Stimulated activated CD4-positive, alpha-beta T cell treated with anti-CD3 and anti-CD28 coated beads, Interleukin-4, amount 100 ng/mL, for 24 hours (primary cell): ENCODE data around the gene MT4.

ENCODE experiments used
- DNase-seq: peaks from one replicate; pipeline ENCODE4 v3.0.0-alpha.2; 2020

The MT4 gene

DNA sequence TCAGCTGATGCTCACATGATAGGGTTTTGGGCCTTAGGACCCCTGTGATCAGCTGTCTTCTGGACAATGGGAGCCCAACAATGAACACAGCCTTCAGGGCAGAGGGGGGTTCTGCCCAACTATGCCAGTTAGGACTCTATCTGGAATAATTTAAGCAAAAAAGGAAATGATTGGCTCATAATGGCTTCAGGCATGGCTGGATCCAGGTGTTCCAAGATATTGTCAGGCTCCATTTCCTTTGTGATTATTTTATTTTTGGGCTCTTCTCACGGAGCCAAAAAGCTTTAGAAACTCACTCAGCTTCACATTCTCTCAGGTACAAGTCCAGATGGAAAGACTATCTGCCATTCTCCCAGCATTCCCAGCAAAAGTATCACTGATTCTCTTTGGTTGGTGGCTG, 40.6 kb downstream of the MT4 start:
- DNase-seq: no peak

DNA sequence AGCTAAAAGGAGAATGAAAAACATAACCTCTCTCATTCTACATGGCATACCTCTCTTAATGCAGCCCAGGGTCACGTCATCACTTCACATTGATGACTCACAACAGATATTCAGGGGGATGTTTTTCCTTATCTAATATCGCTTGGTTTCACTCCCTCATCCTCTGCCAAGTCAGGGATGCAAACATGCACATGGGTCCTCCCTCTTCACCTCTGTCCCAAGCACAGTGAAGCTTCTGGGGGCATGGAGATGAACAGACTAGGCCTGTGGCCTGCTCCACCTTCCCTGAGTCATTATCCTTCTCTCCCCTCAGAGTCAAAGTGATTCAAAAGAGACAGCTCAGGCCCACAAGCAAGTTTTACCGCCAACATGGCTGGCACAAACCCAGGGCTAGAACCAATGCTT, 41.2 kb downstream of the MT4 start:
- DNase-seq: peak; percentile 9

DNA sequence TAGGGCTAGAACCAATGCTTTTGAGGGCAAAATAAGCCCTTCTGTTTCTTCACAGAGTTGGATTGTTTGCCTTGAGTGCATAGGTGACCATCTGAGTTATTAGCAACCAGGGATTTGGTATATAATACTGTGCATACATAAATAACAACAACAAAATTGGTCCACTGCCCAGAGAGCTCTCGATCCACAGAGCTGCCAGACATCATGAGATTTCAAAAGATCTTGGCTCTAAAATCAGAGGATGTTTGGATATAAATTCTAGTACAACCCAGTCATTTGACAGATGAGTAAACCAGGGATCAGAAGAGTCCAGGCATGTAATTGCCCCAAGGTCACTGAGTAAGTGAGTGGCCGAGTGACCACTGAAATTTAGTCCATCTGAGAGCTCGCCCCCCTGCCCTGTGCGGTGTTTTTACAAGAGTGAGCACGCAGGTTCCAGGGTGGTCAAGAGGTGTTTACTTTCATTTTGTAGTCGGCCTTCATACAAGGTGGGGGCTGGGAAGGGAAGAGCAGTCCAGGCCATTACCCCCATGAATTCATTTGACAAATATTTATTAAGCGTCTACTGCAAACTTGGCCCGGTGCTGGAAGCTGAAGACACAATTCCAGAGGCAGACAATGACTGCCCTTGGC, 41.7 kb downstream of the MT4 start:
- DNase-seq: no peak

DNA sequence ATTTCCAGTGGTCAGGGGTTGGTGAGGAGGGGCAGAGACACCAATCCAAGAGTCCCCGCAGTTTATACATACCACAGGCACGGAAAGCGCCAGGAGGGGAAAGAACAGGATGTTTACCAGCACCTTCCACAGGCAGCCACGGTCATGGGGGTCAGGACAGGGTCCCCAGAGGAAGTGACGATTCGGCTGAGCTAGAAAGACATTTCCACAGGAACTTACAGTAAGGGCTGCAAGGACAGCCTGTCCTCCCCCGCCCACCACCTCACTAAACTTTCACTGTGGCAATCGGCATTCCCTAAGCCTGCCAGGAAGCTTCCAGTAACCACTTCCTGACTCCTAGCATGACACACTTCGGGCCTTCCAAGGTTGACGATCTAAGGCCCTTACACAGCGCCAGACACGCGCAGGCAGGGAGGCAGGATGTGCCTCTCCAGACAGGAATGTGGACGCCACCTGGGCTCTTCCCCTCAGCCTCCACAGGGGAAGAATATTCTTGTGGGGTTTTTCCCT, 42.3 kb downstream of the MT4 start:
- no peak for DNase-seq

DNA sequence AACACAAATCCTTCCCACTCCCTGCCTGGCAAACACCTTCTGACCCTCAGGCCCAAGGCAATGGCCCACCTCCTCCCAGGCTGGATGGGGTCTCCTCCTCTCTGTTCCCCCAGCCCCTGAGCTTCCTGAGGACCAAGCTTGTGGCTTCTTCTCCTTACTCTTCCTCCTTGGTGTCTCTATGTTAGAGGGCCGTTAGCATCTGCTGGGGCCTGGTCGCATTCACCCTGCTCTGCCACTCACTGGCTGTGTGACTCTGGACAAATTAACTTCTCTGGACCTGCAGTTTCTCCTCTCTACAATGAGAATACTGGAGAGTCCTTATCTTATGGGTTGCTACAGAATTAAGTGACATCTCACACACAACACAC, 42.8 kb downstream of the MT4 start:
- no peak for DNase-seq

DNA sequence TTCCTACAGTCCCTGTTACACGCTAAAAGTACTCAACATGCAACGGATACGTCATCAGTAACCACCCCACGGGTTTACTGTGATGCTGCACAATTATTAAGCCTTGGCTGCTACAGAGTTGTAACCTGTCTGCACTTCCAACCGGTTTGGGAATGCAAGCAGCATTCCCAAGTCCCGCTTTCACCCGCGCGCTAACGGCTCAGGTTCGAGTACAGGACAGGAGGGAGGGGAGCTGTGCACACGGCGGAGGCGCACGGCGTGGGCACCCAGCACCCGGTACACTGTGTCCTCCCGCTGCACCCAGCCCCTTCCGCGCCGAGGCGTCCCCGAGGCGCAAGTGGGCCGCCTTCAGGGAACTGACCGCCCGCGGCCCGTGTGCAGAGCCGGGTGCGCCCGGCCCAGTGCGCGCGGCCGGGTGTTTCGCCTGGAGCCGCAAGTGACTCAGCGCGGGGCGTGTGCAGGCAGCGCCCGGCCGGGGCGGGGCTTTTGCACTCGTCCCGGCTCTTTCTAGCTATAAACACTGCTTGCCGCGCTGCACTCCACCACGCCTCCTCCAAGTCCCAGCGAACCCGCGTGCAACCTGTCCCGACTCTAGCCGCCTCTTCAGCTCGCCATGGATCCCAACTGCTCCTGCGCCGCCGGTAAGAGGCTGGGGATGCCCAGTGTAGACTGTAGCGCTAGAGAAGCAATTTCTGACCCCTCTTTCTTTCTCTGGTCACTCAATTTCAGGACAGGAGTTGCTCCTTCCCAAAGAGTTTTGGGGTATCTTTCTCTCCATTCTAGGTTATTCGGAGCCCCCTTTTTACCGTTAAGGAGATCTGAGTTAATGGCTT, 43.4 kb downstream of the MT4 start, which contains the start of gene MT2A:
Gene MT2A, plus strand, starts transcription at position 542 of the 833 bp plus-strand sequence. Its CDS starts 72 bp downstream, at position 614.
- peak; percentile 91 for DNase-seq

DNA sequence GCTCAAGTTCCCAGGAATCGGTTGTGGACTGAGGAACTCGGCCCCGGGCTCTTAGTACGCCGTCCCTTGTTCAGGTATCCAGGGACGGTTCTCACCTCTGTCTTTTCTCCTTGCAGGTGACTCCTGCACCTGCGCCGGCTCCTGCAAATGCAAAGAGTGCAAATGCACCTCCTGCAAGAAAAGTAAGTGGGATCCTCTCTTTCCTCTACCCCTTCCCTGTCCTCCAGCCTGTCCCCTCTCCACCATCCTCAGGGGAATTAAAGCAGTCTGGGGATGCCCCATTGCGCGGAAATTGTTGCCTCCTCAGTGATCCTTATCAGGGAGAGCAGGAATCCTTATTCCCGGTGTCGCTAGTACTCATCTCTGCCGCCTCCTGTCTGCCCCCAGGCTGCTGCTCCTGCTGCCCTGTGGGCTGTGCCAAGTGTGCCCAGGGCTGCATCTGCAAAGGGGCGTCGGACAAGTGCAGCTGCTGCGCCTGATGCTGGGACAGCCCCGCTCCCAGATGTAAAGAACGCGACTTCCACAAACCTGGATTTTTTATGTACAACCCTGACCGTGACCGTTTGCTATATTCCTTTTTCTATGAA, 44.1 kb downstream of the MT4 start:
- no peak for DNase-seq

DNA sequence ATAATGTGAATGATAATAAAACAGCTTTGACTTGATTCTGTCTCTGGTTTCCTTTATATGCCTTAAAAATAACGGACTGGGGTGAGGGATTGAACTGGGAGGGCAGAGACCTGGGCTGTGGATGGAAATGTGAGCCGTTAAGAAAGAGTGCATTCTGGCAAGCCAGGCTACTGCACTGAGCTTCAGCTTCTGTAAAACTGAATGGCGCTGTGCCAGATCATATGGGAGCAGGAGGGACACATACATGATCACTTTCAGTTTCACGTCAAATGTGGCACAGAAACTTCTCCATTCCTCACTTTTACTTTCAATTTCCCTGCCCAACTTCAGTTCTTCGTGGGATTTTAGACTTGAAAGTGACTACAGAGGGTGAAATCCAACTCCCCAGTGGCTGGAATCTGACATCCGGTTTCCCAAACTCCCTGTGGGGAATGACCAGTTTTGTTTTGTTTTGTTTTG, 44.6 kb downstream of the MT4 start:
- DNase-seq: peak; percentile 82

DNA sequence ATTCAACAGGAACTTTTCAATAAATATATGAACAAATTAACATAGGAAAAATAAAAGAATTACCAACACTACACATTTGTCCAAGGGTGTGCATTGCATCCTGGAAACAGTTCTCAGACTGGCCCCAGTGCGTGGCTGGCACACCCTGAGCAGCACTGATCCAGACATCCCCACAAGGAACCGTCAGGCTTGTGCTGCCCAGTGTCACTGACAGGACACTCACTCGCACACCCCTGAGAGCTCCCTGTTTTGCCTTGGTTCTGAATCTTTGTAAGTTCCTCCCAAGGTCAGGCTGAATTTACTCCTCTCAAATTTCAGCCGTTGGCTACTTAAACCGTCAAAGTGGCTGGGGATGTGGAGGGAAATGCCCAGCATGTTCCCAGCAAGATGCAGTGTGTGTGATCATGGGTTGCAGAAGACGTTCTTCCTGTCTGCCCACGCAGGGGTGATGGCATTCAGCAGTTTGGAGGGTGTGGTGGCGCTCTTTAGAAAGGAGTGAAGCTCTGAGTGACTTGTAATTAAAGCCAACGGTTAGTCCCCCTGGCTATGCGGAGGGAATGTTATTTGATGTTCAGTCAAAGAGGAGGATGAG, 45.2 kb downstream of the MT4 start:
- DNase-seq: peak; percentile 85

DNA sequence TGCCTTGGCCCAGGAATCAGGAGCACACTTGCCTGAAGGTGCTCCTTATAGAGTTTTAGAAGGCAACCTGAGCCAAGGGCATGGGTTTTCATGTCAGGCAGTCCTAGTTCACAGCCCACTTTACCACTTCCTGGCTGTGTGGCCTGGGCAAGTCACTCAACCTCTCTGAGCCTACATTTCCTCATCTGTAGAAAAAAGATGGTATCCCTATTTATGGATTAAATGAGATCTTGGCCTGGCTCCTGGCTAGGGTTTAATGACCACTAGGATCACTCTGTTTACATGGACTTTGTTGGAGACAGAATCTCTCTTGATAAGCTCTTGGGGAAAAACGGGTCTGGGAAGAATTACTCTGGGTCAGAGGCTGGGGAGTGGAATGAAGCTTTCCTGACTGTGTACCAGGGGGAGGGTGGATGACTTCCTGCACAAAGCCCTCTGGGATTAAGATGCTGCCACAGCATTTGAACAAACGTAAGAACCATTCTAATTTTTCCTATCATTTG, 45.8 kb downstream of the MT4 start:
- no peak for DNase-seq

DNA sequence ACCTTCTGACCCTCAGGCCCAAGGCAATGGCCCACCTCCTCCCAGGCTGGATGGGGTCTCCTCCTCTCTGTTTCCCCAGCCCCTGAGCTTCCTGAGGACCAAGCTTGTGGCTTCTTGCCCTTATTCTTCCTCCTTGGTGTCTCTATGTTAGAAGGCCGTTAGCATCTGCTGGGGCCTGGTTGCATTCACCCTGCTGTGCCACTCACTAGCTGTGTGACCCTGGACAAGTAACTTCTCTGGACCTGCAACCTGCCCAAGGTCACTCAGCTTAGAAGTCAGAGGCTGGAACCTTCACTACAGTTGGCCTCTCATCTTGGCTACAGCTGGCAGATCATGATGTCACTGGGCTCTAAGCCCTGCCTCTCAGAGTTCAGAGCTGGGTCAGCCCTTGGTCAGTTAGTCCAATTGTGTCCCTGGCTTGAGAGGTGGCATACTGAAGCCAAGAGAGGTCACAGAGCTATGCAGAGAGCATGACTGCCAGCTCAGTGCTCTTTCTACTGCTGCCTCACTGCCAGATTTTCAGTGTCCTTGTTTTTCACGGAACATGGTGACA, 46.5 kb downstream of the MT4 start:
- no peak for DNase-seq

DNA sequence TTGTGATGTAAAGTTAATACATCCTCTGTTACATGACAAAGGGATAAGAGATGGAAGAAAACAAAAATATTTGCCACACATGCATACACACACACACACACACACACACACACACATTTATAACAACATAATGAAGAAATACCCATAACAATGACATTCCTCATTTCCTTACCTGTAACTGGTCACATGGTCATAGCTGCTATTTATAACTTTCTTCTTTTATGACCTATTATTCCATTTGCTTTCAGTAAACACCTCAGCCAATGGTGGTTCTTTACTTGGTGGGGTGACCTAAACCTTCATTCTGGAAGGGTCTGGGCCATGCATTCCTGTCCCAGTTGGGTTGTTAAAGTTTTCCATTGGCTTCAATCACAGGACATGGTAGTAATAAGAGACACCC, 48.8 kb downstream of the MT4 start:
- no peak for DNase-seq

DNA sequence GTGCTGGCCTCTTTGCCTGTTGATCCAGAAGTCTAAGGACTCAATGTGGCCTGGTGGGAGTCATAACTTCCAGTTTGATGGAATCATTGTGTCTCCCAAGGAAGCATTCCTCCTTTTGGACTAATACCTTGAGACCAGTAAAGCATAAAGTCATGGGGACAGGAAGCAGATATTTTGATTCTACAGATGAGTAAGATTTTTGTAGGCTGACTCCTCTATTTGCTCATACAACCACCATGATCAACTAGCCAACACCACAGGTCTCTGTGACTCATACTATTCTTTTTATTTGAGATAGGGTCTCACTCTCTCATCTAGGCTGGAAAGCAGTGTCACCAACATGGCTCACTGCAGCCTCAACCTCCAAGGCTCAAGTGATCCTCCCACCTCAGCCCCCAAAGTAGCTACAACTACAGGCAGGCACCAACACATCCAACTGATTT, 49.7 kb downstream of the MT4 start:
- DNase-seq: peak; percentile 39

DNA sequence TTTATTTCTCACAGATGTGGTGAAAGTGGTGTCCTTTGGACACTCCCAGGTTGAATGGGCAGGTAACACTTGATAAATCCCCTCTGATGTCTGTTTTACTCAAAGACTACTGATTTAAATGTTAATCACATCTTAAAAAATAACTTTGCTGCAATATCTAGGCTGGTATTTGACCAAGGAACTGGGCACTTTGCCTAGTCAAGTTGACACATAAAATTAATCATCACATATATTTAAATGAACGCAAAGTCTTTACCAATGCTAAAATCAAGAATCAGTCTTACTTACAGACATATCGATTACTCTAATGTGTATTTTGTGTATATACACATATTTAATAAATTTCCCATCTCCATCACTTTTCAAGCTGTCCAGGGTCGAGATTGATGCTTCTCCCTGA, 50.5 kb downstream of the MT4 start:
- DNase-seq: no peak

DNA sequence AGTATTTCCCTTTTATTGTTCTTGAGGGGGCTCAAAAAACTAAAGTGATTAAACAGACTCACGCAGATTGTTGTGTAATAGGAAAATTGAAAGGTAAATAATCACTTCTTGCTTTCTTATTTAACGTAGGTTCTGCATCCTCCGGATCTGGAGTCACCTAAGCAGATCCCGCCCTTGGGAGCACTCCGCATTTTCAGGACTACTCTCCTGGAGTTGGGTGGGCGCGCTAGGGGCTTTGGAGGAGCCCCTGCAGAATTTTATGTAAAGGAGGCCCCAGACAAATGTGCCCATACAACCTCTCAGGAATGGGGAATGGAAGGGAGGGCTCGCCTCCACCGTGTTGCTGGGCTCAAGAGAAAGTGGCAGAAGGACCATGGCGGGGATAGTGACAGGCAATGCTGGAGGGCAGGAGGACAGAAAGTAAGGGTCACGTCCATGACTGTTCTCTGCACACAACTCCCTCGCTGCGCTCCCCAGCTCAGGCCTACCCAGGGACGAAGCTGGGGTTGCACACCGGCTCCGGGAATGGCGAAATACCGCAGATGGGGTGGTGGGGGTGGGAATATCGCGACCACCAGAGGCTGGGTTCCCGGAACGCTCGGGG, 51.8 kb downstream of the MT4 start:
- no peak for DNase-seq

DNA sequence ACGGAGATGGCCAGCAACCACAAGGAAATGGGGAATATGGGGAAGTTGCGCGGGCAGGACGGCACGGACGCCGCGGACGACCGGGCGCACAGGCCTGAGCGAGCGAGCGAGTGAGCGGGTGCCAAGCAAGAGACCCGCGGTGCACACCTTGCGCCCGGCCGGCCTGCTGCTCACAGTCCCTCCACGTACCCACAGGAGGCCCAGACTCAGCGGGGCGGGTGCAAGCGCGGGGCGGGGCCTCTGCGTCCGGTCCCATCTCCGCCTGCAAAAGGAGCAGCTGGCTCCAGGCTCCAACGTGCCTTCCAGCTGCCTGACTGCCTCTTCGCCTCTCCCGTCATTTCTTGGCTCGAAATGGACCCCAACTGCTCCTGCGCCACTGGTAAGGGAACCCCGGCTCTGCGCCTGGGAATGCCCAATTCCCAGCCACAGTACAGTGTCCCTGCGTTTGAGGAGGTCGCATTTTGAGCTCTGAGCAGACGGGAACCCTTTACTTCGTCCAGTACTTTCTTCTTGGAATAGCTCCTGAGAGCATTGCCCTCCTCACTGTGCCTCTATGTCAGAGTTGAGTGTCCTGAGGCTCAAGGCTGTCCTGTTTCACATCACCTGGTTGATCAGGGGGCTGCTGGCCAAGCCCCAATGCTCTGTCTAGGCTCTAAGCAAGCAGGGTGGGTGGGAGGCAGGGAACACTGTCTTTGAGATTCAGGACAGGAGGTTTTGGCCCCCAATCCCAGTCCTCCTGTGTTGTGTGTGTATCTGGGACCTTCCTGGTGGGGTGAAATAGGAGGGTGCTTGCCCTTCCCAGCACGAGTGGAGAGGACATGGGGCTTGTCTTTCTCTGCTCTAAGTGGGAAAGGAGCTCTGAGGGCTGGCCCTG, 52.6 kb downstream of the MT4 start:
- DNase-seq: no peak

DNA sequence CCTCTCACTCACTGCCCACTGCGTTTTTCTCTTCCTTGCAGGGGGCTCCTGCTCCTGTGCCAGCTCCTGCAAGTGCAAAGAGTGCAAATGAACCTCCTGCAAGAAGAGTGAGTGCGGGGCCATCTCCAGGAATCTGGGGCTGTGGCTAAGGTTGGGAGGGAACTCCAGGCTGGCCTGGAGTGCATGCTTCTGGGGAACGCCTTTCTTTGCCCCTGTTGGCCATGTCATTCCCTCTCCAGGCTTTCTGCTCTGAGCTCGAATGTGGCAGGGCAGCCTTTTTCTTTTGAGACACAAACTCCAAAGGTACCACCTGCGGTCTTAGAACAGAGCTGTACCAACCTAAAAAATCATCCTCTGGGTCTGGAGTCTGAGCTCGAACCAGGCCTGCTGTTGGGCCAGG, 53.3 kb downstream of the MT4 start:
- DNase-seq: no peak
